Common myeloid progenitor, CD34-positive (primary cell): ENCODE results near the gene AKAP6.

Experiments
- CTCF ChIA-PET: fragments of 350-600 bp; sonication (Branson Sonifier 250); formaldehyde crosslinking; loops from one replicate; lab custom pipeline; 2021; ENCODE audit warnings: antibody characterized with exemption; lab: Charles Lee
- POLR2A ChIA-PET: fragments of 350-600 bp; sonication (Branson Sonifier 250); formaldehyde crosslinking; loops from one replicate; lab custom pipeline; 2021; ENCODE audit warnings: antibody characterized with exemption; lab: Charles Lee
- DNase-seq, 3 donors: peaks; one replicate each; pipeline versions ENCODE4 v3.0.0 to v3.0.0-alpha.2; 2013
- H3K27ac ChIP-seq, 2 experiments: 1 replicate in 1 of 2; 2 replicates in 1 of 2; pipeline ENCODE4 v1.7.0; 2013; ENCODE audit warnings: inconsistent platforms in 2 of 2, low read length in 2 of 2, mild to moderate bottlenecking in 2 of 2, low read depth in 1 of 2, moderate library complexity in 1 of 2; ENCODE audit not compliant: severe bottlenecking in 2 of 2, insufficient read depth in 1 of 2, poor library complexity in 1 of 2
- H3K27me3 ChIP-seq, 5 experiments: replicated peaks in 2 of 5; 1 replicate in 3 of 5; 2 replicates in 2 of 5; pipeline versions ENCODE4 v1.6.1 to v1.7.0; 2013; ENCODE audit warnings: low read length in 4 of 5, mild to moderate bottlenecking in 2 of 5, moderate library complexity in 2 of 5, inconsistent platforms in 1 of 5; ENCODE audit not compliant: insufficient read depth in 5 of 5, control insufficient read depth in 4 of 5
- H3K36me3 ChIP-seq, 4 experiments: 1 replicate in 2 of 4; 2 replicates in 2 of 4; pipeline versions ENCODE4 v1.6.1 to v1.7.0; 2013; ENCODE audit warnings: low read length in 3 of 4, control low read depth in 1 of 4, mild to moderate bottlenecking in 1 of 4; ENCODE audit not compliant: control insufficient read depth in 4 of 4, insufficient read depth in 4 of 4
- H3K4me1 ChIP-seq, 4 experiments: 1 replicate in 3 of 4; 2 replicates in 1 of 4; pipeline versions ENCODE4 v1.6.1 to v1.7.1; 2013; ENCODE audit warnings: low read length in 3 of 4, mild to moderate bottlenecking in 3 of 4, control low read depth in 1 of 4, inconsistent platforms in 1 of 4, moderate library complexity in 1 of 4; ENCODE audit not compliant: control insufficient read depth in 4 of 4, insufficient read depth in 4 of 4; ENCODE audit errors: control extremely low read depth in 1 of 4
- H3K4me3 ChIP-seq, 7 experiments: 1 replicate in 4 of 7; 2 replicates in 3 of 7; pipeline versions ENCODE4 v1.5.1 to v1.7.0; 2013; ENCODE audit warnings: mild to moderate bottlenecking in 7 of 7, low read length in 6 of 7, moderate library complexity in 6 of 7, inconsistent platforms in 2 of 7, low read depth in 2 of 7, control low read depth in 1 of 7; ENCODE audit not compliant: insufficient read depth in 4 of 7, control insufficient read depth in 1 of 7; ENCODE audit errors: extremely low read depth in 1 of 7
- H3K9me3 ChIP-seq, 5 experiments: 1 replicate in 4 of 5; 2 replicates in 1 of 5; pipeline versions ENCODE4 v1.6.1 to v1.7.1; 2013; ENCODE audit warnings: low read length in 4 of 5, mild to moderate bottlenecking in 2 of 5, inconsistent platforms in 1 of 5, low read depth in 1 of 5, moderate library complexity in 1 of 5; ENCODE audit not compliant: control insufficient read depth in 4 of 5, insufficient read depth in 2 of 5; ENCODE audit errors: control extremely low read depth in 1 of 5
- WGBS: methylation state at CpG from one replicate; pipeline ENCODE4 v1.1.5; 2013; ENCODE audit not compliant: insufficient coverage; 5-methylcytosine and 5-hydroxymethylcytosine counted together

The AKAP6 gene

GRCh38 chr14:32427726-32428528 is 98.8 kb downstream of the AKAP6 start:
- Histone ChIP-seq H3K27ac (no peak overlapping the region), H3K4me3 (no peak overlapping the region), H3K27me3 (no peaks in the 10 kb centered on the region), H3K36me3 (no peaks in the 10 kb centered on the region), H3K9me3 (peaks cover 0 to 6% (median 0%) of the 10 kb centered on the region in 5 experiments), H3K4me1 (no peaks in the 10 kb centered on the region)
- ChIA-PET POLR2A (no interaction called here), CTCF (interaction anchor here (0.9 kb wide), 1 partner anchor 37 kb away, joined by 3 read pairs; no protein-coding TSS in a partner anchor)
- no peak for DNase-seq
- WGBS = 96% methylated on average over 4 of the region's 4 CpGs

- H3K27ac ChIP-seq = no peak overlapping the region
- CTCF ChIA-PET = no interaction called here
- no peaks in the 10 kb centered on the region for H3K4me1 ChIP-seq
- 100% methylated on average over 3 of the region's 4 CpGs for WGBS
- POLR2A ChIA-PET = no interaction called here
- H3K27me3 ChIP-seq = no peaks in the 10 kb centered on the region
- H3K36me3 ChIP-seq = no peaks in the 10 kb centered on the region
- H3K9me3 ChIP-seq = no peaks in the 10 kb centered on the region
- no peak for DNase-seq
- H3K4me3 ChIP-seq = no peak overlapping the region
These were observed 99.8 kb downstream of the AKAP6 start for GRCh38 chr14:32428875-32429274.

GRCh38 chr14:32430326-32430725 is 101.2 kb downstream of the AKAP6 start:
- H3K36me3 ChIP-seq = no peaks in the 10 kb centered on the region
- no peak for DNase-seq
- no peak overlapping the region for H3K27ac ChIP-seq
- no peaks in the 10 kb centered on the region for H3K4me1 ChIP-seq
- POLR2A ChIA-PET = no interaction called here
- H3K4me3 ChIP-seq = no peak overlapping the region
- no peaks in the 10 kb centered on the region for H3K27me3 ChIP-seq
- no peaks in the 10 kb centered on the region for H3K9me3 ChIP-seq
- CTCF ChIA-PET = no interaction called here
- WGBS = 100% methylated on average over 4 of the region's 4 CpGs

- H3K4me3 ChIP-seq = no peak overlapping the region
- H3K27ac ChIP-seq = no peak overlapping the region
- POLR2A ChIA-PET = no interaction called here
- H3K27me3 ChIP-seq = no peaks in the 10 kb centered on the region
- no peaks in the 10 kb centered on the region for H3K4me1 ChIP-seq
- no peaks in the 10 kb centered on the region for H3K9me3 ChIP-seq
- no peaks in the 10 kb centered on the region for H3K36me3 ChIP-seq
- CTCF ChIA-PET = no interaction called here
- no peak for DNase-seq
- 100% methylated on average over 6 of the region's 8 CpGs for WGBS
These were observed 103.9 kb downstream of the AKAP6 start for GRCh38 chr14:32432813-32433538.

- Histone ChIP-seq H3K36me3 (no peaks in the 10 kb centered on the region), H3K27me3 (no peaks in the 10 kb centered on the region), H3K4me3 (no peak overlapping the region), H3K4me1 (no peaks in the 10 kb centered on the region), H3K9me3 (no peaks in the 10 kb centered on the region), H3K27ac (no peak overlapping the region)
- 100% methylated on average over 2 of the region's 2 CpGs for WGBS
- no peak for DNase-seq
- CTCF ChIA-PET = no interaction called here
- POLR2A ChIA-PET = no interaction called here
These were observed 105.1 kb downstream of the AKAP6 start for GRCh38 chr14:32434180-32434579.

GRCh38 chr14:32434880-32435279 is 105.8 kb downstream of the AKAP6 start:
- Histone ChIP-seq H3K27ac (no peak overlapping the region), H3K4me1 (no peaks in the 10 kb centered on the region), H3K4me3 (no peak overlapping the region), H3K9me3 (no peaks in the 10 kb centered on the region), H3K36me3 (no peaks in the 10 kb centered on the region), H3K27me3 (no peaks in the 10 kb centered on the region)
- ChIA-PET CTCF (no interaction called here), POLR2A (no interaction called here)
- no peak for DNase-seq

- ChIA-PET CTCF (no interaction called here), POLR2A (no interaction called here)
- no peak for DNase-seq
- Histone ChIP-seq H3K27me3 (no peaks in the 10 kb centered on the region), H3K4me1 (no peaks in the 10 kb centered on the region), H3K4me3 (no peak overlapping the region), H3K36me3 (no peaks in the 10 kb centered on the region), H3K27ac (no peak overlapping the region), H3K9me3 (no peaks in the 10 kb centered on the region)
- no CpG with 5 or more reads among the region's 2 CpGs for WGBS
These were observed 106.3 kb downstream of the AKAP6 start for GRCh38 chr14:32435411-32435810.
